K562 (cell line): ENCODE measurements around the gene HSD3B2. TPM values are rescaled to one million over a fixed set of nuclear protein-coding genes. Genes with fewer than 3 reads are reported as not detected.

ENCODE experiments used
- ATAC-seq: fragments of 200-7000 bp; cut with Tn5 transposase; 3 replicates; pipeline ENCODE4 v1.9.1; 2020; ENCODE audit warnings: moderate library complexity
- BruUV-seq: library from RNA; stranded (reverse); fragments of 400-500 nt; replicated peaks from 2 replicates; lab custom pipeline; 2021; lab: Mats Ljungman, UMichigan
- CTCF ChIA-PET: fragments of 300-600 bp; formaldehyde crosslinking; extraction: SDS; loops from one replicate; lab custom pipeline; 2021; ENCODE audit warnings: low intra/inter-chr PET ratio; lab: Yijun Ruan, JAX
- POLR2A ChIA-PET: fragments of 300-600, 350-650 bp; sonication (Branson Sonifier 250); formaldehyde crosslinking; extraction: SDS; loops from one replicate; lab custom pipeline; 2021; ENCODE audit warnings: antibody characterized with exemption, inconsistent platforms; lab: Yijun Ruan, JAX
- DNase-seq, 4 experiments: peaks; one replicate each; pipeline versions ENCODE4 v3.0.0 to v3.0.0-alpha.2; 2011 to 2018; ENCODE audit warnings: low spot score in 3 of 4, mixed read lengths in 3 of 4; ENCODE audit errors: extremely low read depth in 1 of 4
- FAIRE-seq: peaks from 2 replicates; lab custom pipeline; 2011; peaks lifted over from hg19 to GRCh38; lab: Jason Lieb, UNC
- H2AFZ ChIP-seq: 2 replicates; pipeline ENCODE4 v1.6.0; 2011; ENCODE audit warnings: low read depth, low read length, control low read depth, inconsistent platforms
- H3K27ac ChIP-seq: fragments of 200-600 bp; 3 replicates; pipeline ENCODE4 v1.8.0; 2011; ENCODE audit warnings: low read depth, mild to moderate bottlenecking, control low read depth, inconsistent platforms, low read length, moderate library complexity, mixed read lengths; ENCODE audit errors: extremely low read depth
- H3K27me3 ChIP-seq, 2 experiments: fragments of 300-600 bp in 1 of 2; 2 replicates in 1 of 2; 3 replicates in 1 of 2; pipeline versions ENCODE4 v1.6.0 to v1.8.0; 2011; ENCODE audit warnings: inconsistent platforms in 2 of 2, low read length in 2 of 2, mild to moderate bottlenecking in 1 of 2, mixed read lengths in 1 of 2, moderate library complexity in 1 of 2; ENCODE audit not compliant: control insufficient read depth in 2 of 2, insufficient read depth in 2 of 2
- H3K36me3 ChIP-seq: fragments of 300-600 bp; 3 replicates; pipeline ENCODE4 v1.8.0; 2011; ENCODE audit warnings: mild to moderate bottlenecking, low read length, inconsistent platforms; ENCODE audit not compliant: control insufficient read depth, insufficient read depth
- H3K4me1 ChIP-seq, 2 experiments: fragments of 200-600 bp in 1 of 2; replicated peaks in 1 of 2; 2 replicates in 1 of 2; 3 replicates in 1 of 2; pipeline versions ENCODE4 v1.5.1 to v1.8.0; 2011; ENCODE audit warnings: inconsistent platforms in 2 of 2, low read length in 2 of 2, mild to moderate bottlenecking in 1 of 2, mixed read lengths in 1 of 2, moderate library complexity in 1 of 2; ENCODE audit not compliant: control insufficient read depth in 2 of 2, insufficient read depth in 2 of 2
- H3K4me2 ChIP-seq: 2 replicates; pipeline ENCODE4 v1.6.1; 2011; ENCODE audit warnings: low read length, control low read depth, inconsistent platforms, mixed read lengths; ENCODE audit not compliant: insufficient read depth
- H3K4me3 ChIP-seq: fragments of 200-600 bp; sonication (generic), shearing (Covaris generic); 2 replicates; pipeline ENCODE4 v1.5.1; 2016; ENCODE audit warnings: control low read depth, inconsistent platforms
- H3K79me2 ChIP-seq: fragments of 200-600 bp; 3 replicates; pipeline ENCODE4 v1.8.0; 2011; ENCODE audit warnings: low read length, inconsistent platforms; ENCODE audit not compliant: control insufficient read depth, insufficient read depth
- H3K9ac ChIP-seq, 2 experiments: 2 replicates each; pipeline versions ENCODE4 v1.6.0 to v1.6.1; 2011; ENCODE audit warnings: low read depth in 2 of 2, low read length in 2 of 2, control low read depth in 1 of 2, inconsistent platforms in 1 of 2, mild to moderate bottlenecking in 1 of 2, mixed read lengths in 1 of 2; ENCODE audit not compliant: insufficient read depth in 1 of 2
- H3K9me1 ChIP-seq: one replicate; pipeline ENCODE4 v1.6.0; 2011; ENCODE audit warnings: inconsistent platforms, mild to moderate bottlenecking, low read length, moderate library complexity; ENCODE audit not compliant: control insufficient read depth, insufficient read depth
- H3K9me3 ChIP-seq: replicated peaks from 2 replicates; pipeline ENCODE4 v1.5.1; 2011; ENCODE audit warnings: low read depth, low read length, inconsistent platforms; ENCODE audit not compliant: control insufficient read depth, insufficient read depth
- H4K20me1 ChIP-seq: replicated peaks from 2 replicates; pipeline ENCODE4 v1.6.1; 2011; ENCODE audit warnings: low read length, inconsistent platforms, mixed read lengths; ENCODE audit not compliant: control insufficient read depth, insufficient read depth
- ARID1B ChIP-seq: fragments of 450-650 bp; IDR thresholded peaks from 2 replicates; pipeline ENCODE4 v1.6.1; 2016; ENCODE audit warnings: antibody characterized with exemption, mild to moderate bottlenecking, inconsistent platforms
- CBFA2T3 ChIP-seq: fragments of 450-650 bp; IDR thresholded peaks from 2 replicates; pipeline ENCODE4 v1.6.1; 2017
- CEBPG ChIP-seq, 3 experiments: fragments of 200-800 bp in 1 of 3; sonication (Bioruptor generic) in 1 of 3; sonication (generic) in 1 of 3; formaldehyde crosslinking in 1 of 3; IDR thresholded peaks in 2 of 3; conservative IDR thresholded peaks in 1 of 3; 2 replicates each; pipeline versions ENCODE4 v1.6.1 to v1.8.0; 2016 to 2022; ENCODE audit warnings: missing compliant biosample characterization in 2 of 3, missing genetic modification characterization in 2 of 3, mild to moderate bottlenecking in 1 of 3, missing genetic modification reagents in 1 of 3
- EHMT2 ChIP-seq: fragments of 450-650 bp; IDR thresholded peaks from 2 replicates; pipeline ENCODE4 v1.6.1; 2018; ENCODE audit warnings: antibody characterized with exemption
- GATAD2A ChIP-seq: fragments of 450-650 bp; IDR thresholded peaks from 2 replicates; pipeline ENCODE4 v1.6.1; 2017
- THRA ChIP-seq: fragments of 450-650 bp; IDR thresholded peaks from 2 replicates; pipeline ENCODE4 v1.6.1; 2017; ENCODE audit warnings: mild to moderate bottlenecking, moderate library complexity
- WGBS: fragments of 100-300 bp; shearing (Covaris generic); methylation state at CpG from one replicate; pipeline ENCODE4 v1.1.6; 2016; ENCODE audit warnings: low coverage, mixed read lengths; ENCODE audit not compliant: insufficient coverage; ENCODE audit errors: missing lambda C conversion rate; 5-methylcytosine and 5-hydroxymethylcytosine counted together
- in situ Hi-C: fragments of 300-500 bp; cut with MboI; formaldehyde crosslinking; loops from 4 replicates; pipeline ENCODE4 v1.15.0; 2018; ENCODE audit warnings: inconsistent platforms, mixed read lengths
- intact Hi-C: fragments of 100-400 bp; cut with micrococcal nuclease; formaldehyde crosslinking; loops from 2 replicates; pipeline ENCODE4 v1.14.2; 2022
- polyA plus RNA-seq, 8 experiments: library from polyadenylated mRNA; depleted of rRNA in 4 of 8; stranded (reverse) in 5 of 8; unstranded in 3 of 8; fragments of >200 nt; fragmentation: Nextera tagmentation in 2 of 8; fragmentation: Illumina TruSeq in 1 of 8; extraction: Ambion mirVana in 2 of 8; extraction: Trizol in 1 of 8; gene quantifications; 2 replicates each; pipeline versions ENCODE4 v1.2.1 to v1.2.3, GENCODE V29; 2011 to 2014; ENCODE audit warnings: inconsistent platforms in 1 of 8, missing spikeins in 1 of 8
- total RNA-seq, 7 experiments: library from RNA; depleted of rRNA in 6 of 7; stranded (reverse); fragments of >200 nt in 6 of 7; fragmentation: Illumina TruSeq in 2 of 7; extraction: Trizol in 2 of 7; gene quantifications; 2 replicates each; pipeline versions ENCODE4 v1.2.1 to v1.2.3, GENCODE V29; 2011 to 2021; ENCODE audit warnings: low replicate concordance in 1 of 7

HSD3B2 gene
- total and polyA plus RNA-seq, 9 of the 15 experiments (the other 6 are each of a cell fraction or from before 2014, with no cell fraction given): 1.1 TPM; not detected in 8

- CTCF ChIA-PET: no interaction called here
- WGBS: 0% methylated on average over 1 of the region's 1 CpG
- in situ Hi-C loops: no loop called here
- no TSS peak for BruUV-seq
- Histone ChIP-seq H3K36me3 (no peaks in the 10 kb centered on the region), H2AFZ (no peak overlapping the region), H3K4me2 (no peak overlapping the region)
- FAIRE-seq: no peak
- TF ChIP-seq CBFA2T3: no peak
- no peak for TF ChIP-seq CEBPG (CRISPR knock-in tag; IDR thresholded peaks at IDR 0.05)
- TF ChIP-seq CEBPG (tag; conservative IDR thresholded peaks at IDR 0.05 in 1 of 2, IDR thresholded peaks at IDR 0.05 in 1 of 2): no peak
- TF ChIP-seq GATAD2A: no peak
- TF ChIP-seq ARID1B: no peak
- no peak for TF ChIP-seq THRA
- TF ChIP-seq EHMT2: no peak
- TF ChIP-seq, all 486 proteins: peak for 0
- Histone ChIP-seq H3K4me1 (no peaks in the 10 kb centered on the region; a peak in 1 of 5 replicates), H3K79me2 (no peaks in the 10 kb centered on the region), H3K27ac (no peak overlapping the region), H4K20me1 (no peaks in the 10 kb centered on the region), H3K9me3 (no peaks in the 10 kb centered on the region), H3K4me3 (no peak overlapping the region), H3K27me3 (peaks cover 3 to 6% of the 10 kb centered on the region in 2 experiments; a peak in 2 of 5 replicates), H3K9me1 (no peaks in the 10 kb centered on the region), H3K9ac (no peak overlapping the region)
- intact Hi-C loops: no loop called here
- ATAC-seq: no peak
- POLR2A ChIA-PET: no interaction called here
- no peak for DNase-seq
Observed at GRCh38 chr1:119394085-119394484, 20.9 kb upstream of the HSD3B2 start.
